ENCODE results near the gene CMTR1. TPM values are rescaled to one million over a fixed set of nuclear protein-coding genes. Genes with fewer than 3 reads are reported as not detected.
A peak's percentile ranks its signal among the peaks of the same experiment; 100 is the strongest.
"Not testable (repeated sequence)": the region's sequence is repeated elsewhere in the genome, so short reads cannot be mapped to it uniquely, and the experiment has no call there.

Gene CMTR1
- total RNA-seq, 4 donors from 2014 or later: 39.3 to 45.0 (median 40.9) TPM

DNA sequence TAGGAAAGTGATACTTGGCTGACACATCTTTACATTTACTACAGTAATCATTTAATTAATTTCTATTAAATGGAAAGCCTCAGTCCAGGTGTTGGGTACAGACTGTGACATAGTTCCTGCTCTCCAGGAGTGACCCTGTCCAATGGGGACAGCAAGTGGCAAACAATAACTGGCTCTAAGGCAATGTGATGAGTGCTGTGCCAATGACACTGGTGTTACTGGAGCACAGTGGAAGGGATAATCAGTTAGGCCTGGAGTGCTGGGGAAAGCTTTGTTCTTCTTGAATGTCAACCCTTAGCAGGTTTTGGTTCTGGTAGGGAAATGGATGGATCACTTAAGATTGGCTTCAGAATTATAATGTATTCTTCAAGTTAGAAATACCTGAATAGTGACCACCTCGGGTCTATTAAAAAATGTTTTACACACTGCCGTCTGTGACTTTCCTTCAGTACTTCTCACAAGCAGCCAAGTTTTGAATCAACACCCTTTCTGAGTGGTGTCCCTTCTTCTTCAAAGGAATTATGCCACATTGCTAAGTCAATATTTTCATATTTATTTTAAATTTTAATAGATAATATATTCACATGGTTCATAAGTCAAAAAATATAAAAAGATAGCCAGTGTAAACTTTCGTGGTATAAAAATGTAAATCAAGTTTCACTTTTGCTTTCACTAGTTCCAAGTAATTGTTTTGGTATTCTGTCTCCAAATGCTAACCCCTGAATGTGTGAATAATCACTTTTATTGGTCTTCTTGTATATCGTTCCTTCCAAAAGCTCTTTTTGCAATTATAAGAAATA lies 9.6 kb downstream of the CMTR1 start:
- Histone ChIP-seq H3K27me3 (no peaks in the 10 kb centered on the region), H3K4me1 (peaks cover 0 to 15% (median 5%) of the 10 kb centered on the region in 4 donors), H3K36me3 (peaks cover 7 to 80% (median 17%) of the 10 kb centered on the region in 3 donors), H3K9me3 (no peaks in the 10 kb centered on the region), H3K27ac (peak overlapping the region in 3 of 4 donors; percentile 21 to 69 (median 57)), H3K4me3 (peak overlapping the region in 2 of 4 donors; percentile 15 to 19)
- 35 to 40% methylated on average over 4 of the region's 4 CpGs for WGBS, 2 donors
- TF ChIP-seq, protein P1, sequence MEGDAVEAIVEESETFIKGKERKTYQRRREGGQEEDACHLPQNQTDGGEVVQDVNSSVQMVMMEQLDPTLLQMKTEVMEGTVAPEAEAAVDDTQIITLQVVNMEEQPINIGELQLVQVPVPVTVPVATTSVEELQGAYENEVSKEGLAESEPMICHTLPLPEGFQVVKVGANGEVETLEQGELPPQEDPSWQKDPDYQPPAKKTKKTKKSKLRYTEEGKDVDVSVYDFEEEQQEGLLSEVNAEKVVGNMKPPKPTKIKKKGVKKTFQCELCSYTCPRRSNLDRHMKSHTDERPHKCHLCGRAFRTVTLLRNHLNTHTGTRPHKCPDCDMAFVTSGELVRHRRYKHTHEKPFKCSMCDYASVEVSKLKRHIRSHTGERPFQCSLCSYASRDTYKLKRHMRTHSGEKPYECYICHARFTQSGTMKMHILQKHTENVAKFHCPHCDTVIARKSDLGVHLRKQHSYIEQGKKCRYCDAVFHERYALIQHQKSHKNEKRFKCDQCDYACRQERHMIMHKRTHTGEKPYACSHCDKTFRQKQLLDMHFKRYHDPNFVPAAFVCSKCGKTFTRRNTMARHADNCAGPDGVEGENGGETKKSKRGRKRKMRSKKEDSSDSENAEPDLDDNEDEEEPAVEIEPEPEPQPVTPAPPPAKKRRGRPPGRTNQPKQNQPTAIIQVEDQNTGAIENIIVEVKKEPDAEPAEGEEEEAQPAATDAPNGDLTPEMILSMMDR (IDR thresholded peaks at IDR 0.05): no peak
- TF ChIP-seq EP300 (IDR thresholded peaks at IDR 0.05) (no peak), POLR2A (IDR thresholded peaks at IDR 0.05) (no peak)
- DNase-seq (ENCODE audit: low spot score in 2 of 2): no peak

DNA sequence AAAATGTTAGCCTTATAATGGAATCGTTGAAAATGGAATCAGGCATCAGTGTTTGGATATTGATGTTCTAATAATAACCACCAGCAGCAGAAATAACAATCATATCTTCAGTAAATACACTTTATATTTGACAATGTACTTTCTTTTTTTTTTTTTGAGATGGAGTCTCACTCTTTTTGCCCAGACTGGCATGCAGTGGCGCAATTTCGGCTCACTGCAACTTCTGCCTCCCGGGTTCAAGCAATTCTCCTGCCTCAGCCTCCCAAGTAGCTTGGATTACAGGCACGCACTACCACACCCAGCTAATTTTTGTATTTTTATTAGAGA lies 10.2 kb downstream of the CMTR1 start:
- H3K27me3 ChIP-seq; H3K9me3 ChIP-seq; DNase-seq (ENCODE audit: low spot score in 2 of 2): not testable (repeated sequence)
- peaks cover 7 to 80% (median 15%) of the 10 kb centered on the region in 3 donors for H3K36me3 ChIP-seq
- H3K4me1 ChIP-seq: peaks cover 0 to 15% (median 5%) of the 10 kb centered on the region in 4 donors
- peak overlapping the region in 2 of 4 donors; percentile 15 to 19 for H3K4me3 ChIP-seq
- 90 to 91% methylated on average over 5 of the region's 5 CpGs for WGBS, 2 donors
- H3K27ac ChIP-seq: peak overlapping the region in 3 of 4 donors; percentile 21 to 69 (median 57)

DNA sequence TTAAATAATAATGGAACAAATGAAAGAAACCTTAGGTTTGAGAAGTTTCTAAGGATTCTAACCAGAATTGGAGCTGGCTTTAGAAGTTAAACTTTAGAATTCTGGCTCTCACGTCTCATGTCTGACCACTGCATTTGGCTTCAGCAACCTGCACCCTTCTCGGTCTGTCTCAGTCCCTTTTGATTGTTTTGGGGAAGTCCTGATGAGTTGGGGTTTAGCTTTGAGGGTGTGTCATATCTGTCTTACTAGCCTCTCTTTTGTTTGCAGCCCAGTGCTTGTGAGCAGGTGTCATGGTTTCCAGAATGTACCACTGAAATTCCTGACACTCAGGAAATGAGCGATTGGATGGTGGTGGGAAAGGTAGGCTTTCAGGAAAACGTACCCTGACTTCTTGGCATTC lies 17.0 kb downstream of the CMTR1 start:
- peaks cover 4 to 99% (median 19%) of the 10 kb centered on the region in 3 donors for H3K36me3 ChIP-seq
- WGBS, 2 donors: 84 to 85% methylated on average over 4 of the region's 4 CpGs
- no peak for DNase-seq (ENCODE audit: low spot score in 2 of 2)

DNA sequence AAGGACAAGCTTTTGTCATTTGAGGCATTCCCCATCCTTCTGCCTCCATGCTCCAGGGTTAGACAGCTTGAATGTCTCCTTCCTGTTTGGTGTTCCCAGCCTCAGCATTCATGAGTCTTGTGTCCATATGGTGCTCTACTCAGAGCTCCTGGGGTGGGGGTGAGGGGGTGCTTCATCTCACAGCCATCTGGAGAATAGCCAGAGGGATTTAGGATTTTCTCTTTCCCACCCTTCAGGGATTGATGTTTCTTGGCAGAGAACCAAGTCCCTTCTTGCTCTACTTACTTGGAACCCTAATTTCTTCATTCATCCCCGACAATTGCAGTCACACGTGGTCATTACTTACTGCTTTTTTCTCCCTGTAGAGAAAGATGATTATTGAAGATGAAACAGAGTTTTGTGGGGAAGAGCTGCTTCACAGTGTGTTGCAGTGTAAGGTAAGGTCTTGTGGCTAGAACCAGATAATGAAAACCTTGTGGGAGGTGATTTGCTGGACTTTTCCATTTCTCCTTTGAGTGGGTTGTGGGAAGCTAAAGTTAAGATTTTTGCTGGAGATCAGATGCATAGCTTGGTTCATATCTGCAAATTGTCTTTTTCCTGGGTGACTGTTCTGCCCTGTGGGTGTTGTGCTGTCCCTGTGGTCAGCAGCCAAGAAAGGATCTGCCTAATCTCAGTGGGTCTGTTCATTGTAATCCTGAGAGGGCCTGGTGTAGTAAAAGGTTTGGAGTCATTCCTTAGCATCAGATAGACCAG lies 18.6 kb downstream of the CMTR1 start:
- H3K4me1 ChIP-seq: no peaks in the 10 kb centered on the region

More for the DNA sequence above, 17.0 kb downstream of the CMTR1 start:
- TF ChIP-seq POLR2A (IDR thresholded peaks at IDR 0.05) (no peak), EP300 (IDR thresholded peaks at IDR 0.05) (no peak)
- TF ChIP-seq, protein P1 (IDR thresholded peaks at IDR 0.05): no peak
- Histone ChIP-seq H3K4me1 (no peaks in the 10 kb centered on the region), H3K27ac (no peak overlapping the region), H3K4me3 (no peak overlapping the region), H3K9me3 (no peaks in the 10 kb centered on the region), H3K27me3 (no peaks in the 10 kb centered on the region)

DNA sequence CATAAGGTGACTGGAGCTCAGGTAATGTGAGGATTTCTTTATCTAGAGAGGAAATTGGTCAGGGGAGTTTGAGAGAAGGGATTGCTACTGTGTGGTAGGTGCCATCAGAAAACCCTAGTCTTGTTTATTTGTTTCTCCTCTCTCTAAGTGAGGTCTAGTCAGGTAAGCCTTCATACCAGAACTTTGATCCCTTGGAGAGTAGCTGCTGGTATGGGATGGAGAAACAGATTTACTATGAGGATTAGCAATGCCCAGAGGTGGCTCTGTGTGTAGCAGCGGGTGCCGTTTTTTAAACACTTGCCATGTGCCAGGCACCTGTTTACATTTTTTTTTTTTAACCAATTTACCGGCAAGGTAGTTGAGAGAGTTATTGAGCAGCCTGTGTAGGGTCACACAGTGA lies 19.5 kb downstream of the CMTR1 start:
- Histone ChIP-seq H3K4me3 (no peak overlapping the region), H3K4me1 (no peaks in the 10 kb centered on the region), H3K27ac (no peak overlapping the region), H3K36me3 (peaks cover 0 to 94% (median 16%) of the 10 kb centered on the region in 3 donors), H3K27me3 (no peaks in the 10 kb centered on the region), H3K9me3 (no peaks in the 10 kb centered on the region)
- WGBS, 2 donors: 88 to 93% methylated on average over 3 of the region's 3 CpGs
- DNase-seq (ENCODE audit: low spot score in 2 of 2): no peak
- TF ChIP-seq, protein P1 (IDR thresholded peaks at IDR 0.05): no peak
- no peak for TF ChIP-seq POLR2A (IDR thresholded peaks at IDR 0.05)
- no peak for TF ChIP-seq EP300 (IDR thresholded peaks at IDR 0.05)

More for the DNA sequence above, 18.6 kb downstream of the CMTR1 start:
- 60 to 69% methylated on average over 2 of the region's 2 CpGs for WGBS, 2 donors
- H3K27ac ChIP-seq: no peak overlapping the region
- DNase-seq (ENCODE audit: low spot score in 2 of 2): no peak
- no peaks in the 10 kb centered on the region for H3K9me3 ChIP-seq
- TF ChIP-seq, protein P1 (IDR thresholded peaks at IDR 0.05): no peak
- TF ChIP-seq POLR2A (IDR thresholded peaks at IDR 0.05): no peak
- no peak for TF ChIP-seq EP300 (IDR thresholded peaks at IDR 0.05)
- no peak overlapping the region for H3K4me3 ChIP-seq
- H3K36me3 ChIP-seq: peaks cover 2 to 99% (median 16%) of the 10 kb centered on the region in 3 donors
- H3K27me3 ChIP-seq: no peaks in the 10 kb centered on the region

All from tibial nerve (tissue), 4 donors.